Measurements from ENCODE around the gene TUBG2.

Gene TUBG2

GRCh38 chr17:42677921-42678781 lies 19.1 kb downstream of the TUBG2 start:
- DNase-seq = peak in 1 of 2 experiments; percentile 72

DNA sequence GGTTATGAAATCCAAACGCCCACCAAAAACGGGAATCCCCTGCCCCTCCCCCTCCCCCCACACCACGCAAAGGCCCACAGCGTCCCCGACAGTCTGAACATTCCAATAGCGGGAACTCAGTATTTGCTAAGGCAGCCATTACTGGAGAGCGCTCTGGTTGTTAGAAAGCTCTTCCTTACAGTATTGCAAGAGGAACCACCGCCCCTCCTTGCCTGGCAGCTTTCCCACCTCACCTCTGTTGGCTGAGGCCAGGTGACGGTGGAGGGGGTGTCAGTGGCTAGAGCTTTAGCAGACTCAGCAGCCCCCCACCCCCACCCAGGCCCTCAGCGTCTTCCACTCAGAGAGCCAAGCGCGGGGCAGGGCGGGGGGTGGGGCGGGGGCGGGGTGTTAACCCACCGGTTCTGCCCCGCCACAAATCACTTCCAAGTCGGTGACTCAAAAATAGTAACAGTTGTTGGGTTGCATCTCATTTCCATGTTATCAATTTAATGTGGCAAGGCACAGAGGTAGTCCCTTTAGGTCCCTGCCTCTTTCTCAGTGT lies 19.9 kb downstream of the TUBG2 start:
- DNase-seq = no peak

DNA sequence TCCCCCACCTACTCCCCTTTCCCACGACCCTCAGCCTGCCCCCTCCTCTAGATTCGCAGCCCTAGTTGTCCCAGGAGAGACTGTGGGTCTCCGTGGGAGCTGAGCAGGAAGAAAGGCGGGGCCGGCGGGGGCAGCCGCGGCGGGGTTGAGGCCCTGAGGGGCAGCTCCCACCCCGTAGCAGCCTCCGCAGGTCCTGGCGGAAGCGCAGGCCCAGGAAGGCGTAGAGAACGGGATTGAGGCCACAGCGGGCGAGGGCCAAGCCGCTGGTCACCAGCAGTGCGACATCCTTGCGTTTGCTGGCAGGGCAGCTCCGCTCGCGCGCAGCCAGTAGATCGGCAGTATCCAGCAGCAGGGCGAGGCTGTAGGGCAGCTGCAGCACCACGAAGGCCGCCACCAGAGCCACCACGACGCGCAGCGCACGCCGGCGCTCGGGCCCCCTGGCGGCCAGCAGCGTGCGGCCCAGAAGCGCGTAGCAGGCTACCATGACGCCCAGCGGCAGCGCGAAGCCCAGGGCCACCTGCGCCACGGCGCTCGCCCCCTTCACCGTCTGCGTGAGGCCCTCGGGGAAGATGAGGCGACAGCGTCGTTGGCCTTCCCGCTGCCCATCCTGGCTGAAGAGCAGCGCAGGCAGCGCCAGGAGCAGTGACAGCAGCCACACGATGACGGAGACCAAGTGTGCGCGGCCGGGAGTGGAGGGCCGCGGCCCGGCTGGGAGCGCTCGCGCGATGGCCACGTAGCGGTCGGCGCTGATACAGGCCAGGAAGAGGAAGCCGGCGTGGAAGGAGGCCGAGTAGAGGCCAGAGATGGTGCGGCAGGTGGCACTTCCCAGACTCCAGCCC lies 20.6 kb downstream of the TUBG2 start:
- DNase-seq = no peak

GRCh38 chr17:42680331-42680808 lies 21.3 kb downstream of the TUBG2 start:
- DNase-seq = no peak

GRCh38 chr17:42681976-42682721 lies 23.1 kb downstream of the TUBG2 start, which contains the start of gene CNTNAP1:
Gene CNTNAP1, plus strand, starts transcription at chr17:42682531. Its CDS starts 299 bp downstream, at chr17:42682830.
- DNase-seq = peak in 1 of 2 experiments; percentile 40

DNA sequence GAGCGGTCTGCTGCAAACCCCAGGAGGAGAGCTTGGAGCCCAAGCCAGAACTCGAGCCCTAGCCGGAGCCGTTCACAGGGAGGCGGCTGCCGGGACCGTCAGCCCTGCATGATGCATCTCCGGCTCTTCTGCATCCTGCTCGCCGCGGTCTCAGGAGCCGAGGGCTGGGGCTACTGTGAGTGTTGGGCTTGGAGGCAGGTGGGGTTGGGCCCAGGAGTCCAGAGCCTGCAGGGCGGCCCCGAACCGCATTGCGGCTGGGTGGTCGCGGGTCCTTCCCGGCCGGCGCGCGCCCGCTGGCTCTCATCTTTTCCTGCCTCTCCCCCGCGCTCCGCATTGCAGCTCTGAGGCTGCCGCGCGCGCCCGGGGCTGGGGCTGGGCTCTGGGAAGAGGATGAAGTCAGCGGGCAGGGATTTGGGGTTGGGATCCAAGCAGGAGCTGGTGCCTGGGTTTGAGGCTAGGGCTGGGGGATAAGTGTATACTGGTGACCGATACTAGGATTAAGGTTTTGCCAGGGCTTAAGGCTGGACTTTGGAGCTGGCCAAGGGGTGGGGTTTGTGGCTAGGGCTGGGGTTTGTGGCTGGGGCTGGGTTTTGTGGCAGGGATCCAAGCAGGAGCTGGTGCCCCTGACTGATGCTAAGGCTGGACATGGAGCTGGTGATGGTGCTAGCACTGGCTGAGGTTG lies 23.8 kb downstream of the TUBG2 start:
- peak in 1 of 2 experiments; percentile 19 for DNase-seq

DNA sequence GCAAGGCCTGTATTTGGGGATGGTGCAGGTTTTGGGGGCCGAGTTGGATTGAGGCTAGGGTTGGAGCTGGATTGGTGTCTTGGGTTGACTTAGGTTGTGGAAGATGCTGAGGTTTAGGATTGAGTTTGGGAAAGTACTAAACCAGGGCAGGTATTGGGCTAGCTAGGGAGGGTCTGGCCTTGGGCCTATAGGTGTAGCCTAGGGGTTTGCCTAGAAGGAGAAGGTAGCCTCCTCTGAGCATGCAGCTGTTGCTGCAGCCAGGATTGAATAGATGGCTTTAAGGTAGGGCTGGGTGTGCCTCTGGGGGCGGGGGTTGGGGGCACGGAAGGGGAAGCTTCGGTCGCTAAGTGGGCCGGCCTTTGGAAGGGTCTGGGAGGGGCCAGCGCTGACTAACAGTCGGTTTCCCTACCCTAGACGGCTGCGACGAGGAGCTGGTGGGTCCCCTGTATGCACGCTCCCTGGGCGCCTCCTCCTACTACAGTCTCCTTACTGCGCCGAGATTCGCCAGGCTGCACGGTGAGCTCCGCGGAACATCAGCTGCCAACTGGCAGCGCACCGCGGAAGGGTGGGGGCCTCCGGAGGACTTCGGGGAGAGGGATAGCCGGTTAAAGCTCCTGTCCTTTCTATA lies 24.4 kb downstream of the TUBG2 start:
- DNase-seq = peak in 1 of 2 experiments; percentile 47

- DNase-seq = no peak
These were observed 26.0 kb downstream of the TUBG2 start for GRCh38 chr17:42684929-42685556.

DNA sequence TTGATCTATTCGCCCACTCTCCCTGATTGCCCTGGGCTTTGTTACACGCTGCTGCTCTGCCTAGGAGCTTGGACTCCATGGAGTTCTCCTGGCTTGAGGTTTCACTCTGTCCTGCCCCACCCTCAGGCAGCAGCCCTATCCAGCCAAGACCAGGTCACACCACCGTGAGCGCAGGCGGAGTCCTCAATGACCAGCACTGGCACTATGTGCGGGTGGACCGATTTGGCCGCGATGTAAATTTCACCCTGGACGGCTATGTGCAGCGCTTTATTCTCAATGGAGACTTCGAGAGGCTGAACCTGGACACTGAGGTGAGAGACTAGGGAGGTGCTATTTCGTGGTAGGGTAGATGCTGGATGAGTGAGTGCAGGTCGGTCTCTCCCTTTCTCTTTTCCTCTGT lies 26.7 kb downstream of the TUBG2 start:
- DNase-seq = no peak

DNA sequence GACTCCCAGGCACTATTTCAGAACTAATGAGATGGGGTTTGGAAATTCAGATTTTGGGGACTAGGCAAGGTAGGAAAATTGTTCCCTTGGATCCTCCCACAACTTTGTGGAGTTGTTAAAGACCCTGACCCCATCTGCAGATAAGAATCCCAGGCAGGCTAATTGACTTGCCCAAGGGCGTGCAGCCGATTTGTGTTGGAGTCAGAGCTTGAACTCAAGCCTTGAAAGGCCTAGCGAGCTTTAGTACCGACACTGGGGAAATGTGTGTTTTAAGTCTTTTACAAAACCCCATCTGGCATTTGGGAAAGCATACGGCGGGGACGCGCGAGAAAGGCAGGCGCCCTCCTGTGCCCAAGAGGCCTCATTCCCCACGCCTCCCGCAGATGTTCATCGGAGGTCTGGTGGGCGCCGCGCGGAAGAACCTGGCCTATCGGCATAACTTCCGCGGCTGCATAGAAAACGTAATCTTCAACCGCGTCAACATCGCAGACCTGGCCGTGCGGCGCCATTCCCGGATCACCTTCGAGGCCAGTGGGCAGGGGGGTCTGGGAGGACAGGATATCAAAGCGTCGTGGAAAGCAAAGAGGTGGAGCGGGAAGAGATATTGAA lies 27.5 kb downstream of the TUBG2 start:
- DNase-seq = no peak

- DNase-seq = no peak
These were observed 28.7 kb downstream of the TUBG2 start for GRCh38 chr17:42687707-42688320.

DNA sequence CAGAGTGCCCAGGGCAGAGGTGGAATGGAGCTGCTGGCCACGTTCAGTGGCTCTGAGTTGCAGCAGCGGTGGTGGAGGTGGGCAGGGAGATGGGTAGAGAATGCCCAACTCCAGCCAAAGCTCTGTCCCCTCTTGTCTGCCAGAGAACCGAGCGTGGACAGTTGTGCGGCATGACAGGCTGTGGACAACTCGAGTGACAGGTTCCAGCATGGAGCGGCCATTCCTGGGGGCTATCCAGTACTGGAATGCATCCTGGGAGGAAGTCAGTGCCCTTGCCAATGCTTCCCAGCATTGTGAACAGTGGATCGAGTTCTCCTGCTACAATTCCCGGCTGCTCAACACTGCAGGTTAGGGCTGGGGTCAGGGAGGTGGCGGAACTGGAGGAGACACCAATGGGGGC lies 31.5 kb downstream of the TUBG2 start:
- DNase-seq = no peak

DNA sequence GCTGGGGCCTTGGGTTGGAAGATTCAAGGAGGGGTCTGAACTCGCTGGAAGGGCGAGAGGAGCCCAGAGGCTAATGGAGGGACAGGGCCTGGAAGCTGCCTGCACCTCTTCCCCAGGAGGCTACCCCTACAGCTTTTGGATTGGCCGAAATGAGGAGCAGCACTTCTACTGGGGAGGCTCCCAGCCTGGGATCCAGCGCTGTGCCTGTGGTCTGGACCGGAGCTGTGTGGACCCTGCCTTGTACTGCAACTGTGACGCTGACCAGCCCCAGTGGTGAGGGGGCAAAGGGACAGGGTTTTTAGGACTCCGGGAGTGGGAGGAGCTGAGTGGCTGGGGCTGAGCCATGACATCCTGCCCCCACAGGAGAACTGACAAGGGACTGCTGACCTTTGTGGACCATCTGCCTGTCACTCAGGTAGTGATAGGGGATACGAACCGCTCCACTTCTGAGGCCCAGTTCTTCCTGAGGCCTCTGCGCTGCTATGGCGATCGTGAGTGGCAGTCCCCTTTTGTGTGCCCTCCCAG lies 32.0 kb downstream of the TUBG2 start:
- no peak for DNase-seq

DNA sequence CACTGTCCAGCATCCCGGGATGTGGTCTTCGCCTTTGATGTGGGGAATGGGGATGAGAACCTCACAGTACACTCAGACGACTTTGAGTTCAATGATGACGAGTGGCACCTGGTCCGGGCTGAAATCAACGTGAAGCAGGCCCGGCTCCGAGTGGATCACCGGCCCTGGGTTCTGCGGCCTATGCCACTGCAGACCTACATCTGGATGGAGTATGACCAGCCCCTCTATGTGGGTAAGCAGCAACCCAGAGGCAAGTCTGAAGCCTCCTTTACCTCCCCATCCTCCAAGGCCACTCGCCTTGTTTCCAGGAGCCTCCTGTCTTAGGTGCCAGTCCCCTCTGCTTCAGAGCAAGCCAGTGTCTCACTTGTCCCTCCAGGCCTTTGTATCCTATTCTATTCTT lies 33.4 kb downstream of the TUBG2 start:
- DNase-seq = no peak

DNA sequence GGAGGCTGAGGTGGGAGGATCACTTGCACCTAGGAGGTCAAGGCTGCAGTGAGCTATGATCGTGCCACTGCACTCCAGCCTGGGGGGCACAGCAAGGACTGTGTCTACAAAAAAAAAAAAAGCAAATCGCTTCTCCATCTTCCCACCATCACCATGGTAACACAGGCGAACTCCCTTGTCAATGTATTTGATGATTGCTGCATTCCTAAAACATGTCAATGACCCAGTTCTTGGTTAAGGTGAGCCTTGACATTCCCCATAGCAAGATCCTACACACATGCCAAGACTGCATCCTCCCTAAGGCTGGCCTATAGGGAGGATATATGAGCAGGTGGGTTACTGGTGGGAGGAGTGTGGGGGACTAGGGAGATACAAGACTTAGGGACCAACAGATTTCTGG lies 35.4 kb downstream of the TUBG2 start:
- DNase-seq = no peak

- DNase-seq = no peak
These were observed 36.4 kb downstream of the TUBG2 start for GRCh38 chr17:42695500-42695899.

- DNase-seq = no peak
These were observed 38.2 kb downstream of the TUBG2 start for GRCh38 chr17:42697108-42697811.

- no peak for DNase-seq
These were observed 39.8 kb downstream of the TUBG2 start for GRCh38 chr17:42698736-42699414.

- no peak for DNase-seq
These were observed 40.3 kb downstream of the TUBG2 start for GRCh38 chr17:42699415-42699740.
